ENCODE data around the gene CDAN1. TPM values are rescaled to one million over a fixed set of nuclear protein-coding genes. Genes with fewer than 3 reads are reported as not detected.

The CDAN1 gene
- total RNA-seq, 1 experiment from 2014 or later = 16.4 TPM

DNA sequence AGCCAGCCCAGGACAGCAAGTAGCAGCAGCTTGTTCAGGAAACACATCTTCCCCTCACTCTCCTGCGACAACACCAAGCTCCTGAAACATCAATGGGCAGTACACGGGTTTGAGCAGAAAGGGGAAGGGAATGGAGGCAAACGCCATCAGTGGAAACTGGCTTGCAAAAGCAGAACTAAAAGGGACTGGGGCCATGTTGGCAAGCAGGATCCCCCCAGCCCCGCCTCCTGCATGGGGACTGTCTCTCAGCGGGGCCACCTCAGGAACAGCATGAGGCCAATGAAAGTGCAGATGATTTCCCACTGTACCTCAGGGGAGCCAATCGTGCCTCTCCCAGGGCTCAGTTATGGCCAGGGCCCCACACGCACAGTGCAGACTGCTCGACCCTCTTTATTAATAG lies 6.8 kb downstream of the CDAN1 start:
- Mint-ChIP-seq H3K9me3 (no peaks in the 10 kb centered on the region), H3K4me1 (peaks cover 17% of the 10 kb centered on the region), H3K27me3 (ENCODE audit: low read depth) (no peaks in the 10 kb centered on the region), H3K27ac (peak overlapping the region; percentile 11; the same call in 1 of the 2 replicates), H3K4me3 (no peak overlapping the region), H3K36me3 (peaks cover 54% of the 10 kb centered on the region)
- CTCF ChIA-PET = interaction anchor here (1.6 kb wide), 1 partner anchor 196 kb away, joined by 4 read pairs; no protein-coding TSS in a partner anchor
- DNase-seq (ENCODE audit: low spot score) (no peak), ATAC-seq (no peak)
- TF ChIP-seq GTF2I (CRISPR knock-in tag; conservative IDR thresholded peaks at IDR 0.05) = no peak
- no peak for TF ChIP-seq OVOL2 (CRISPR knock-in tag; IDR thresholded peaks at IDR 0.05; ENCODE audit: borderline replicate concordance)
- TF ChIP-seq ZNF219 (CRISPR knock-in tag; IDR thresholded peaks at IDR 0.05; ENCODE audit: borderline replicate concordance) = no peak
- TF ChIP-seq EMX1 (CRISPR knock-in tag; IDR thresholded peaks at IDR 0.05) = no peak
- TF ChIP-seq ELF4 (CRISPR knock-in tag; IDR thresholded peaks at IDR 0.05; ENCODE audit: low read depth) = no peak
- TF ChIP-seq ATF1 (CRISPR knock-in tag; IDR thresholded peaks at IDR 0.05) = no peak
- TF ChIP-seq FOXK1 (CRISPR knock-in tag; IDR thresholded peaks at IDR 0.05) = no peak
- TF ChIP-seq SOX15 (CRISPR knock-in tag; IDR thresholded peaks at IDR 0.05) = no peak
- TF ChIP-seq CREM (CRISPR knock-in tag; IDR thresholded peaks at IDR 0.05) = no peak
- no peak for TF ChIP-seq NFYB (CRISPR knock-in tag; conservative IDR thresholded peaks at IDR 0.05; ENCODE audit: low read depth)
- no peak for TF ChIP-seq TEAD1 (CRISPR knock-in tag; IDR thresholded peaks at IDR 0.05)
- POLR2A ChIA-PET = no interaction called here

DNA sequence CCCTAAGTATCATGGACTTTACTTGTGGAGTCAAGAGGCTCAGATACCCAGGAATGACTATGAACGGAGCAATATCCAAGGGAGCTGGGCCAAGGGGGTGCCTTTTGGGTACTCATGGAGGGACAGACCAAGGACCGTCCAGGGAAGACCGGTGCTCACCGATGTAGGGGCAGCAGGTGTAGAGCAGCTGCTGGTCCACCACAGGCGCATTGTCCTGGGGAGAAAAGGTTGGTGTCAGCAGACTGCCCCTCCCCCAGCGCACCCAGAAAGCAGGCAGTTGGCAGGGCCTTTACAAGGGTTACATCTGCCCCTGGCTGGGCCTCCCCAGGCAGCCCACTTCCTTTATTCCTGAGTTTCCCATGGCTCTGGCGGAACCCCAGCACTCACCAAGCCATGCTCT lies 7.5 kb downstream of the CDAN1 start:
- H3K4me3 Mint-ChIP-seq = no peak overlapping the region
- TF ChIP-seq, protein P1, sequence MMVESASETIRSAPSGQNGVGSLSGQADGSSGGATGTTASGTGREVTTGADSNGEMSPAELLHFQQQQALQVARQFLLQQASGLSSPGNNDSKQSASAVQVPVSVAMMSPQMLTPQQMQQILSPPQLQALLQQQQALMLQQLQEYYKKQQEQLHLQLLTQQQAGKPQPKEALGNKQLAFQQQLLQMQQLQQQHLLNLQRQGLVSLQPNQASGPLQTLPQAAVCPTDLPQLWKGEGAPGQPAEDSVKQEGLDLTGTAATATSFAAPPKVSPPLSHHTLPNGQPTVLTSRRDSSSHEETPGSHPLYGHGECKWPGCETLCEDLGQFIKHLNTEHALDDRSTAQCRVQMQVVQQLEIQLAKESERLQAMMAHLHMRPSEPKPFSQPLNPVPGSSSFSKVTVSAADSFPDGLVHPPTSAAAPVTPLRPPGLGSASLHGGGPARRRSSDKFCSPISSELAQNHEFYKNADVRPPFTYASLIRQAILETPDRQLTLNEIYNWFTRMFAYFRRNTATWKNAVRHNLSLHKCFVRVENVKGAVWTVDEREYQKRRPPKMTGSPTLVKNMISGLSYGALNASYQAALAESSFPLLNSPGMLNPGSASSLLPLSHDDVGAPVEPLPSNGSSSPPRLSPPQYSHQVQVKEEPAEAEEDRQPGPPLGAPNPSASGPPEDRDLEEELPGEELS (CRISPR knock-in tag; IDR thresholded peaks at IDR 0.05) = no peak
- TF ChIP-seq TCF7 (CRISPR knock-in tag; IDR thresholded peaks at IDR 0.05; ENCODE audit: low read depth) = no peak
- TF ChIP-seq, protein P2, sequence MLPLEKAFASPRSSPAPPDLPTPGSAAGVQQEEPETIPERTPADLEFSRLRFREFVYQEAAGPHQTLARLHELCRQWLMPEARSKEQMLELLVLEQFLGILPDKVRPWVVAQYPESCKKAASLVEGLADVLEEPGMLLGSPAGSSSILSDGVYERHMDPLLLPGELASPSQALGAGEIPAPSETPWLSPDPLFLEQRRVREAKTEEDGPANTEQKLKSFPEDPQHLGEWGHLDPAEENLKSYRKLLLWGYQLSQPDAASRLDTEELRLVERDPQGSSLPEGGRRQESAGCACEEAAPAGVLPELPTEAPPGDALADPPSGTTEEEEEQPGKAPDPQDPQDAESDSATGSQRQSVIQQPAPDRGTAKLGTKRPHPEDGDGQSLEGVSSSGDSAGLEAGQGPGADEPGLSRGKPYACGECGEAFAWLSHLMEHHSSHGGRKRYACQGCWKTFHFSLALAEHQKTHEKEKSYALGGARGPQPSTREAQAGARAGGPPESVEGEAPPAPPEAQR (CRISPR knock-in tag; IDR thresholded peaks at IDR 0.05) = no peak
- DNase-seq (ENCODE audit: low spot score) (no peak), ATAC-seq (no peak)
- peaks cover 17% of the 10 kb centered on the region for H3K4me1 Mint-ChIP-seq
- H3K36me3 Mint-ChIP-seq = peaks cover 59% of the 10 kb centered on the region
- CTCF ChIA-PET = interaction anchor here (1.6 kb wide), 1 partner anchor 197 kb away, joined by 4 read pairs; no protein-coding TSS in a partner anchor
- no peak overlapping the region for H3K27ac Mint-ChIP-seq
- no peaks in the 10 kb centered on the region for H3K9me3 Mint-ChIP-seq
- H3K27me3 Mint-ChIP-seq (ENCODE audit: low read depth) = no peaks in the 10 kb centered on the region
- POLR2A ChIA-PET = no interaction called here

DNA sequence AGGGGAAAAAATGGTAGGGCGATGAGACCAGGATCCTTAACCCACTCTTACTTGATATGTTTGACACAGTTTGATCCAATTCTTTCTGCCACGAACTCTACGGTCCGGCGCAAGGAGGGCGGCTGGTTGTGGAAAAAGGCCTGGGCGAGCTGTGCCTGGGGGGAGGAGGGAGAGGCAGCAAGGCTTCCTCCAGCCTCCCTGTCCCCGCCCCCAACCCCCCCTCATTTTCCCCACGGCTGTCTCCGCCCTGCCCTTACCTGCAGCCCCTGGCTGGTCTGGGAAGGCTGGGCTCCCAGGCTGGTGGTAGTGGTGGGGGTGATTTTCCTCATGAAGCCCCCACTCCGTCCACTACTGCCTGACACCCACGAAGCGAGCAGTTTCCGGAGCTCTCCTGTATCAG lies 8.0 kb downstream of the CDAN1 start:
- Mint-ChIP-seq H3K36me3 (peaks cover 55% of the 10 kb centered on the region), H3K27ac (no peak overlapping the region), H3K4me1 (peaks cover 17% of the 10 kb centered on the region), H3K4me3 (no peak overlapping the region), H3K9me3 (no peaks in the 10 kb centered on the region), H3K27me3 (ENCODE audit: low read depth) (no peaks in the 10 kb centered on the region)
- POLR2A ChIA-PET = no interaction called here
- CTCF ChIA-PET = interaction anchor here (1.6 kb wide), 1 partner anchor 197 kb away, joined by 4 read pairs; no protein-coding TSS in a partner anchor
- DNase-seq (ENCODE audit: low spot score) = no peak
- peak; percentile 30 for ATAC-seq
- no peak for TF ChIP-seq ZNF263 (CRISPR knock-in tag; IDR thresholded peaks at IDR 0.05; ENCODE audit: low read depth)
- TF ChIP-seq IRF2 (CRISPR knock-in tag; IDR thresholded peaks at IDR 0.05; ENCODE audit: borderline replicate concordance, low read depth) = no peak
- TF ChIP-seq KAT7 (CRISPR knock-in tag; IDR thresholded peaks at IDR 0.05; ENCODE audit: borderline replicate concordance) = no peak
- TF ChIP-seq, protein P2 (CRISPR knock-in tag; IDR thresholded peaks at IDR 0.05) = no peak
- no peak for TF ChIP-seq SMAD3 (CRISPR knock-in tag; IDR thresholded peaks at IDR 0.05; ENCODE audit: borderline replicate concordance)
- TF ChIP-seq GTF2I (CRISPR knock-in tag; conservative IDR thresholded peaks at IDR 0.05) = no peak
- no peak for TF ChIP-seq FOXJ3 (CRISPR knock-in tag; IDR thresholded peaks at IDR 0.05; ENCODE audit: borderline replicate concordance)
- TF ChIP-seq, protein P3, sequence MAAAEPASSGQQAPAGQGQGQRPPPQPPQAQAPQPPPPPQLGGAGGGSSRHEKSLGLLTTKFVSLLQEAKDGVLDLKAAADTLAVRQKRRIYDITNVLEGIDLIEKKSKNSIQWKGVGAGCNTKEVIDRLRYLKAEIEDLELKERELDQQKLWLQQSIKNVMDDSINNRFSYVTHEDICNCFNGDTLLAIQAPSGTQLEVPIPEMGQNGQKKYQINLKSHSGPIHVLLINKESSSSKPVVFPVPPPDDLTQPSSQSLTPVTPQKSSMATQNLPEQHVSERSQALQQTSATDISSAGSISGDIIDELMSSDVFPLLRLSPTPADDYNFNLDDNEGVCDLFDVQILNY (CRISPR knock-in tag; IDR thresholded peaks at IDR 0.05) = no peak
- no peak for TF ChIP-seq ESRRA (CRISPR knock-in tag; IDR thresholded peaks at IDR 0.05; ENCODE audit: borderline replicate concordance)
- TF ChIP-seq ZBTB21 (CRISPR knock-in tag; IDR thresholded peaks at IDR 0.05; ENCODE audit: borderline replicate concordance) = no peak
- no peak for TF ChIP-seq CREB1 (CRISPR knock-in tag; IDR thresholded peaks at IDR 0.05)
- TF ChIP-seq, protein P4, sequence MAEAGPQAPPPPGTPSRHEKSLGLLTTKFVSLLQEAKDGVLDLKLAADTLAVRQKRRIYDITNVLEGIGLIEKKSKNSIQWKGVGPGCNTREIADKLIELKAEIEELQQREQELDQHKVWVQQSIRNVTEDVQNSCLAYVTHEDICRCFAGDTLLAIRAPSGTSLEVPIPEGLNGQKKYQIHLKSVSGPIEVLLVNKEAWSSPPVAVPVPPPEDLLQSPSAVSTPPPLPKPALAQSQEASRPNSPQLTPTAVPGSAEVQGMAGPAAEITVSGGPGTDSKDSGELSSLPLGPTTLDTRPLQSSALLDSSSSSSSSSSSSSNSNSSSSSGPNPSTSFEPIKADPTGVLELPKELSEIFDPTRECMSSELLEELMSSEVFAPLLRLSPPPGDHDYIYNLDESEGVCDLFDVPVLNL (CRISPR knock-in tag; IDR thresholded peaks at IDR 0.05; ENCODE audit: borderline replicate concordance, low read depth) = no peak
- TF ChIP-seq, protein P5, sequence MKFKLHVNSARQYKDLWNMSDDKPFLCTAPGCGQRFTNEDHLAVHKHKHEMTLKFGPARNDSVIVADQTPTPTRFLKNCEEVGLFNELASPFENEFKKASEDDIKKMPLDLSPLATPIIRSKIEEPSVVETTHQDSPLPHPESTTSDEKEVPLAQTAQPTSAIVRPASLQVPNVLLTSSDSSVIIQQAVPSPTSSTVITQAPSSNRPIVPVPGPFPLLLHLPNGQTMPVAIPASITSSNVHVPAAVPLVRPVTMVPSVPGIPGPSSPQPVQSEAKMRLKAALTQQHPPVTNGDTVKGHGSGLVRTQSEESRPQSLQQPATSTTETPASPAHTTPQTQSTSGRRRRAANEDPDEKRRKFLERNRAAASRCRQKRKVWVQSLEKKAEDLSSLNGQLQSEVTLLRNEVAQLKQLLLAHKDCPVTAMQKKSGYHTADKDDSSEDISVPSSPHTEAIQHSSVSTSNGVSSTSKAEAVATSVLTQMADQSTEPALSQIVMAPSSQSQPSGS (CRISPR knock-in tag; IDR thresholded peaks at IDR 0.05; ENCODE audit: borderline replicate concordance, low read depth) = no peak
- no peak for TF ChIP-seq ETV6 (CRISPR knock-in tag; IDR thresholded peaks at IDR 0.05)
